Adrenal gland (tissue), 5 donors: ENCODE data around the gene INVS.

Experiments used
- CTCF ChIP-seq, 6 experiments: fragments of 450-650 bp in 4 of 6; fragments of 200-600 bp in 2 of 6; sonication (generic) in 1 of 6; IDR thresholded peaks; 1 replicate in 5 of 6; 2 replicates in 1 of 6; pipeline versions ENCODE4 v1.5.1 to v1.8.0; 2016 to 2021; ENCODE audit warnings: antibody characterized with exemption in 6 of 6, mild to moderate bottlenecking in 2 of 6, moderate library complexity in 1 of 6
- POLR2A ChIP-seq, 2 donors: fragments of 450-650 bp; IDR thresholded peaks; one replicate each; pipeline ENCODE4 v1.6.1; 2017; ENCODE audit warnings: antibody characterized with exemption in 2 of 2, mild to moderate bottlenecking in 2 of 2, moderate library complexity in 1 of 2
- donor health status: DM: no; HTN: no; CAD: no.

- TF ChIP-seq CTCF (IDR thresholded peaks at IDR 0.05), result no peak
- TF ChIP-seq POLR2A (IDR thresholded peaks at IDR 0.05), result no peak
These were observed 242.8 kb downstream of the INVS start for GRCh38 chr9:100341889-100342288.
